Aorta (tissue), 5 donors: ENCODE measurements around the gene DNAI1. TPM values are rescaled to one million over a fixed set of nuclear protein-coding genes. Genes with fewer than 3 reads are reported as not detected.

Source experiments
- ATAC-seq: fragments of 200-7000 bp; cut with Tn5 transposase; one replicate; pipeline ENCODE4 v1.9.1; 2022; ENCODE audit warnings: moderate library complexity; ENCODE audit not compliant: low FRiP score
- DNase-seq, 2 donors: peaks; one replicate each; pipeline ENCODE4 v3.0.0-alpha.2; 2020
- H3K27ac ChIP-seq, 2 donors: one replicate each; pipeline ENCODE4 v1.5.1; 2013; ENCODE audit warnings: low read length in 2 of 2, mild to moderate bottlenecking in 2 of 2, moderate library complexity in 2 of 2, control low read depth in 1 of 2, inconsistent platforms in 1 of 2, low read depth in 1 of 2
- H3K27me3 ChIP-seq, 2 donors: one replicate each; pipeline ENCODE4 v1.6.1; 2013; ENCODE audit warnings: control low read depth in 1 of 2, low read length in 1 of 2, mild to moderate bottlenecking in 1 of 2, moderate library complexity in 1 of 2; ENCODE audit not compliant: insufficient read depth in 2 of 2, control insufficient read depth in 1 of 2
- H3K36me3 ChIP-seq, 2 donors: one replicate each; pipeline ENCODE4 v1.6.1; 2013; ENCODE audit warnings: control low read depth in 1 of 2, low read length in 1 of 2, mild to moderate bottlenecking in 1 of 2; ENCODE audit not compliant: insufficient read depth in 2 of 2, control insufficient read depth in 1 of 2
- H3K4me1 ChIP-seq, 2 donors: one replicate each; pipeline ENCODE4 v1.6.1; 2013; ENCODE audit warnings: low read length in 2 of 2, control low read depth in 1 of 2, mild to moderate bottlenecking in 1 of 2, moderate library complexity in 1 of 2; ENCODE audit not compliant: insufficient read depth in 2 of 2, control insufficient read depth in 1 of 2
- H3K4me3 ChIP-seq, 2 donors: one replicate each; pipeline ENCODE4 v1.5.1; 2013; ENCODE audit warnings: low read length in 2 of 2, control low read depth in 1 of 2, mild to moderate bottlenecking in 1 of 2
- H3K9me3 ChIP-seq: one replicate; pipeline ENCODE4 v1.6.1; 2013; ENCODE audit warnings: mild to moderate bottlenecking, low read length; ENCODE audit not compliant: control insufficient read depth
- WGBS, 2 donors: extraction: QIAGEN DNeasy Blood & Tissue Kit; methylation state at CpG; one replicate each; pipeline ENCODE4 v1.1.7; 2013; 5-methylcytosine and 5-hydroxymethylcytosine counted together
- intact Hi-C, 2 donors: fragments of 100-400 bp; cut with DNase I; formaldehyde crosslinking; loops; one replicate each; pipeline versions ENCODE4 v1.14.2 to v1.15.0; 2022
- polyA plus RNA-seq, 2 donors: library from polyadenylated mRNA; stranded (reverse); fragments of 200-250 nt; gene quantifications; one replicate each; pipeline ENCODE4 v1.2.3, GENCODE V29; 2013
- total RNA-seq, 2 donors: library from RNA; stranded (reverse); fragmentation: NEBNext Ultra II Directional; extraction: Animal tissue kit (Norgen Biotek cat#: 25700); gene quantifications; one replicate each; pipeline ENCODE4 v1.2.1, GENCODE V29; 2021
- donor health status: healthy with polysubstance abuse.
- donor health status: Bipolar disorder and iron deficiency.
- donor health status: DM: no; HTN: no; CAD: no.
- donor health status: DM: no; HTN: no; CAD: no.
- donor health status: DM: yes; HTN: yes; CAD: no.

The DNAI1 gene
- total and polyA plus RNA-seq, 4 donors, result not detected

GRCh38 chr9:34550681-34551270 lies 92.2 kb downstream of the DNAI1 start:
- Histone ChIP-seq H3K27ac (no peak overlapping the region), H3K4me3 (no peak overlapping the region), H3K27me3 (no peaks in the 10 kb centered on the region), H3K9me3 (no peaks in the 10 kb centered on the region), H3K4me1 (no peaks in the 10 kb centered on the region), H3K36me3 (no peaks in the 10 kb centered on the region)
- DNase-seq, result peak; percentile 21 to 51
- WGBS, 2 donors, result 86 to 89% methylated on average over 5 of the region's 5 CpGs
- no peak for ATAC-seq
- intact Hi-C loops, result no loop called here

- intact Hi-C loops, result no loop called here
- Histone ChIP-seq H3K4me3 (no peak overlapping the region), H3K27ac (no peak overlapping the region), H3K27me3 (no peaks in the 10 kb centered on the region), H3K9me3 (no peaks in the 10 kb centered on the region), H3K4me1 (no peaks in the 10 kb centered on the region), H3K36me3 (no peaks in the 10 kb centered on the region)
- WGBS, 2 donors, result 89 to 92% methylated on average over 20 of the region's 20 CpGs
- ATAC-seq, result no peak
- peak; percentile 37 to 71 for DNase-seq
These were observed 93.4 kb downstream of the DNAI1 start for GRCh38 chr9:34551751-34552605.

DNA sequence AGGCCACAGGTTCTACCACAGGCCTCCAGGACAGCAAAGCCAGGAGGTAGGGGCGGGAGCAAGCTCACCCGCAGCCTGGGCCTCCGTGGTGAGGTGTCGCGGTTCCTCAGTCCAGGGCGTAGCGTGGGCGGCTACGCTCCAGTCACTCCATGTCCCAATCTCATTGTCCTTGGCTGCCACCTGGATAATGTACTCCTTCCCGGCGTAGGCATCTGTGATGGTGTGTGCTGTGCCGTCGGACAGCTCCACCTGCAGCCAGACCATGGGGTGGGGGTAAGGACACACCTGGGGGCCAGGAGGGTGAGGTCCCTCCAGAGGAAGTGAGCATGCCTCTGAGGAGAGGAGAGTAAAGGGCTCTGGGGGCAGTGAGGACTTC lies 94.0 kb downstream of the DNAI1 start:
- Histone ChIP-seq H3K9me3 (no peaks in the 10 kb centered on the region), H3K4me1 (no peaks in the 10 kb centered on the region), H3K27me3 (no peaks in the 10 kb centered on the region), H3K36me3 (no peaks in the 10 kb centered on the region), H3K4me3 (no peak overlapping the region), H3K27ac (no peak overlapping the region)
- 93 to 98% methylated on average over 13 of the region's 13 CpGs for WGBS, 2 donors
- DNase-seq (peak; percentile 20 to 44), ATAC-seq (no peak)
- intact Hi-C loops, result no loop called here

GRCh38 chr9:34552986-34553385 lies 94.4 kb downstream of the DNAI1 start:
- Histone ChIP-seq H3K27me3 (no peaks in the 10 kb centered on the region), H3K9me3 (no peaks in the 10 kb centered on the region), H3K4me3 (no peak overlapping the region), H3K4me1 (no peaks in the 10 kb centered on the region), H3K36me3 (no peaks in the 10 kb centered on the region), H3K27ac (no peak overlapping the region)
- ATAC-seq (no peak), DNase-seq (peak in 1 of 2 donors; percentile 24)
- intact Hi-C loops, result no loop called here
- 94% methylated on average over 2 of the region's 2 CpGs for WGBS, 2 donors

GRCh38 chr9:34553511-34554021 lies 95.0 kb downstream of the DNAI1 start:
- H3K4me1 ChIP-seq, result no peaks in the 10 kb centered on the region
- no peak overlapping the region for H3K27ac ChIP-seq
- WGBS, 2 donors, result 91 to 92% methylated on average over 18 of the region's 18 CpGs
- intact Hi-C loops, result no loop called here
- H3K9me3 ChIP-seq, result no peaks in the 10 kb centered on the region
- no peaks in the 10 kb centered on the region for H3K36me3 ChIP-seq
- ATAC-seq (no peak), DNase-seq (peak; percentile 13 to 57)
- no peaks in the 10 kb centered on the region for H3K27me3 ChIP-seq
- no peak overlapping the region for H3K4me3 ChIP-seq

DNA sequence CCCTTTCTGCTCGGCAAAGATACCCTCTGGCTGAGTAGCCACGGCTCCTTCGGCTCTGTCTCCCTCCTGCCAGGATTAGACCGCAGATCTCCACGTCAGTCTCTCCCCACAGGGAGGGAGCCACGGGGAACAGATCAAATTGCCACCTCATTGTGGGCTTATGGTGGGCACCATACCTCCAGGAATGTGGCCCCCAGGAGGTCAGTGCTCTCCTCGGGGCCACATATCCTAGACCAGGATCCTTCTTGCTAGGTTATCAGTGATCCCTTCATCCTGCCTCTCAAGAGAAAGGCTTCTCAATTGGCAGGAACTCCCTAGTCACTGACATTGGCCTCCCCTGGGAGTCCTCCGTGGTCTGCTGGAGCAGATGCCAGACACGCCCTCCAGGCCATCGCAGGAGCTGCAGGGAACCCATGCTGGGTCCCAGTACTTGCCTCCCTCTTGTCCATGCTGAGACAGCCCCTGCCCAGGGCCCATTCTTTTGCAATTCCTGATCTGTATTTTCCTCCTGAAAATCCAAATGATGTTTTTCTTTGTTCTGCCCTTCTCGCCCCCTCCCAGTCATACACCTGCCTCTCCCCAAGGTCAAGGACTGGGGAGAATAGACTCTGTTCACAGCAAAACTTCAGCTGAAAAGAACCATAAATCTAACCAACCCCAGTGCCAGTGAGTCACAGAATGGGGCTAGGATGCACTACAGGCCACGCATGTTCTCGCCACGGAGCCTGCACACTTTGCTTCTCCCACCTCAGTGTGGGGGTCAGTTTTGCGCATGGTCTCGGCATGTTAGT lies 95.8 kb downstream of the DNAI1 start:
- H3K4me1 ChIP-seq, result no peaks in the 10 kb centered on the region
- no peaks in the 10 kb centered on the region for H3K27me3 ChIP-seq
- no peak overlapping the region for H3K27ac ChIP-seq
- 70% methylated on average over 16 of the region's 16 CpGs for WGBS, 2 donors
- no peak for ATAC-seq
- intact Hi-C loops, result no loop called here
- no peaks in the 10 kb centered on the region for H3K36me3 ChIP-seq
- peak; percentile 33 to 40 for DNase-seq
- no peaks in the 10 kb centered on the region for H3K9me3 ChIP-seq
- H3K4me3 ChIP-seq, result no peak overlapping the region

DNA sequence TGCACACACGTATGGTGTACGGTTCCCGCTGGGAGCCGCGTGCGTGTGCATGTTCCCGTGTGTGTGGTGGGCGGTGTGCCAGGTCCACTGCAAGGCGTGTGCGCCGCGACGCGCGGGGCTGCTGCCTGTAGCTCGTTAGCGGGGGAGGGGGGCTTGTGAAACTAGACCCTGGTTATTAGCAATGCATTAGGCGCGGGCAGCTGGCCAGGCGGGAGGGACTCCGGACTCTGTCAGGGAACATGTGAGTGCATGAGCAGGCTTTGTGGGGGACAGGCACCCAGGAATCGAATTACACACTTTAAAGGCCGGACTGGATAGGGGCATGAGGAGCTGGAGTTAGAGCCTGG lies 96.4 kb downstream of the DNAI1 start:
- DNase-seq (peak; percentile 42 to 78), ATAC-seq (no peak)
- H3K9me3 ChIP-seq, result no peaks in the 10 kb centered on the region
- 37 to 55% methylated on average over 23 of the region's 23 CpGs for WGBS, 2 donors
- no peak overlapping the region for H3K4me3 ChIP-seq
- H3K36me3 ChIP-seq, result no peaks in the 10 kb centered on the region
- no peaks in the 10 kb centered on the region for H3K27me3 ChIP-seq
- no peaks in the 10 kb centered on the region for H3K4me1 ChIP-seq
- H3K27ac ChIP-seq, result no peak overlapping the region
- intact Hi-C loops, result no loop called here

- Histone ChIP-seq H3K4me1 (no peaks in the 10 kb centered on the region), H3K9me3 (no peaks in the 10 kb centered on the region), H3K4me3 (no peak overlapping the region), H3K27ac (no peak overlapping the region), H3K27me3 (no peaks in the 10 kb centered on the region), H3K36me3 (no peaks in the 10 kb centered on the region)
- ATAC-seq (no peak), DNase-seq (peak; percentile 28 to 29)
- intact Hi-C loops, result no loop called here
- 84 to 89% methylated on average over 4 to 5 of the region's 5 CpGs for WGBS, 2 donors
These were observed 96.9 kb downstream of the DNAI1 start for GRCh38 chr9:34555500-34555899.
